Measurements from ENCODE around the gene SPDYE6.
"Not testable (repeated sequence)": the region's sequence is repeated elsewhere in the genome, so short reads cannot be mapped to it uniquely, and the experiment has no call there.

Gene SPDYE6

GRCh38 chr7:102363549-102364393 lies 7.5 kb upstream of the SPDYE6 start:
- peak; percentile 99 for DNase-seq (ENCODE audit: low spot score)

- DNase-seq (ENCODE audit: low spot score) = not testable (repeated sequence)
Observed at GRCh38 chr7:102346983-102347382, 9.3 kb downstream of the SPDYE6 start.

GRCh38 chr7:102340599-102341368 lies 15.5 kb downstream of the SPDYE6 start:
- DNase-seq (ENCODE audit: low spot score) = not testable (repeated sequence)

GRCh38 chr7:102337420-102337819 lies 18.8 kb downstream of the SPDYE6 start:
- DNase-seq (ENCODE audit: low spot score) = not testable (repeated sequence)

- DNase-seq (ENCODE audit: low spot score) = not testable (repeated sequence)
Observed at GRCh38 chr7:102337002-102337401, 19.2 kb downstream of the SPDYE6 start.

- DNase-seq (ENCODE audit: low spot score) = not testable (repeated sequence)
Observed at GRCh38 chr7:102335574-102335973, 20.7 kb downstream of the SPDYE6 start.

- DNase-seq (ENCODE audit: low spot score) = not testable (repeated sequence)
Observed at GRCh38 chr7:102330666-102331460, 25.4 kb downstream of the SPDYE6 start.

- DNase-seq (ENCODE audit: low spot score) = not testable (repeated sequence)
Observed at GRCh38 chr7:102329366-102329765, 26.9 kb downstream of the SPDYE6 start.

GRCh38 chr7:102328863-102329262 lies 27.4 kb downstream of the SPDYE6 start:
- DNase-seq (ENCODE audit: low spot score) = not testable (repeated sequence)

GRCh38 chr7:102327183-102327582 lies 29.1 kb downstream of the SPDYE6 start:
- not testable (repeated sequence) for DNase-seq (ENCODE audit: low spot score)

GRCh38 chr7:102326157-102326889 lies 29.9 kb downstream of the SPDYE6 start:
- DNase-seq (ENCODE audit: low spot score) = no peak

- not testable (repeated sequence) for DNase-seq (ENCODE audit: low spot score)
Observed at GRCh38 chr7:102325106-102325505, 31.1 kb downstream of the SPDYE6 start.

GRCh38 chr7:102323914-102324195 lies 32.4 kb downstream of the SPDYE6 start:
- DNase-seq (ENCODE audit: low spot score) = no peak

GRCh38 chr7:102322202-102322715 lies 34.0 kb downstream of the SPDYE6 start:
- DNase-seq (ENCODE audit: low spot score) = no peak

GRCh38 chr7:102321351-102322201 lies 34.7 kb downstream of the SPDYE6 start:
- no peak for DNase-seq (ENCODE audit: low spot score)

- DNase-seq (ENCODE audit: low spot score) = no peak
Observed at GRCh38 chr7:102320601-102321350, 35.5 kb downstream of the SPDYE6 start.

- no peak for DNase-seq (ENCODE audit: low spot score)
Observed at GRCh38 chr7:102320181-102320580, 36.1 kb downstream of the SPDYE6 start.

GRCh38 chr7:102319671-102320070 lies 36.6 kb downstream of the SPDYE6 start:
- no peak for DNase-seq (ENCODE audit: low spot score)

- DNase-seq (ENCODE audit: low spot score) = no peak
Observed at GRCh38 chr7:102318482-102318971, 37.7 kb downstream of the SPDYE6 start.

All from LoVo (cell line).